HFFc6 (cell line): ENCODE results near the gene DMBT1. TPM values are rescaled to one million over a fixed set of nuclear protein-coding genes. Genes with fewer than 3 reads are reported as not detected.
A peak's percentile ranks its signal among the peaks of the same experiment; 100 is the strongest.

Source experiments
- DNase-seq: peaks from one replicate; pipeline ENCODE4 v3.0.0-alpha.2; 2018
- H3K27ac Mint-ChIP-seq: 2 replicates; pipeline ENCODE4 v1.8.0; 2020; ENCODE audit warnings: mild to moderate bottlenecking, mixed read lengths
- H3K27me3 Mint-ChIP-seq: 2 replicates; pipeline ENCODE4 v1.8.0; 2021; ENCODE audit warnings: mild to moderate bottlenecking, moderate library complexity, mixed read lengths; ENCODE audit not compliant: insufficient read depth
- H3K36me3 Mint-ChIP-seq: 2 replicates; pipeline ENCODE4 v1.8.0; 2021; ENCODE audit warnings: low read depth, mixed read lengths
- H3K4me1 Mint-ChIP-seq: 2 replicates; pipeline ENCODE4 v1.8.0; 2020; ENCODE audit warnings: low read depth, mixed read lengths
- H3K4me3 Mint-ChIP-seq: 2 replicates; pipeline ENCODE4 v1.8.0; 2020; ENCODE audit warnings: mild to moderate bottlenecking, moderate library complexity, mixed read lengths
- H3K9me3 Mint-ChIP-seq: 2 replicates; pipeline ENCODE4 v1.8.0; 2020; ENCODE audit warnings: mild to moderate bottlenecking, mixed read lengths
- CTCF ChIP-seq: fragments of 200-600 bp; sonication (generic); IDR thresholded peaks from 2 replicates; pipeline ENCODE4 v1.5.0; 2021; ENCODE audit warnings: antibody characterized with exemption, mild to moderate bottlenecking
- total RNA-seq, 6 experiments: library from RNA; stranded (reverse); fragmentation: NEBNext Ultra II Directional; extraction: Animal tissue kit (Norgen Biotek cat#: 25700); gene quantifications; 2 replicates in 1 of 6; 3 replicates in 5 of 6; pipeline ENCODE4 v1.2.3, GENCODE V29; 2021

Gene DMBT1
- total RNA-seq, 6 experiments from 2014 or later: 0.05 to 0.17 (median 0.07) TPM; not detected in 1

- Mint-ChIP-seq H3K4me3 (no peak overlapping the region), H3K9me3 (peaks cover 19% of the 10 kb centered on the region; the same call in 1 of the 2 replicates), H3K27me3 (peaks cover 7% of the 10 kb centered on the region), H3K36me3 (no peaks in the 10 kb centered on the region), H3K27ac (no peak overlapping the region), H3K4me1 (no peaks in the 10 kb centered on the region)
- no peak for DNase-seq
- no peak for TF ChIP-seq CTCF
Measured at GRCh38 chr10:122646511-122647382, 86.2 kb downstream of the DMBT1 start.

- Mint-ChIP-seq H3K36me3 (no peaks in the 10 kb centered on the region), H3K27ac (no peak overlapping the region), H3K27me3 (peaks cover 7% of the 10 kb centered on the region), H3K4me1 (no peaks in the 10 kb centered on the region), H3K4me3 (no peak overlapping the region), H3K9me3 (peaks cover 19% of the 10 kb centered on the region; the same call in 1 of the 2 replicates)
- no peak for DNase-seq
- no peak for TF ChIP-seq CTCF
Measured at GRCh38 chr10:122647383-122647968, 86.9 kb downstream of the DMBT1 start.

GRCh38 chr10:122648599-122649428 is 88.3 kb downstream of the DMBT1 start:
- Mint-ChIP-seq H3K27ac (no peak overlapping the region), H3K4me3 (no peak overlapping the region), H3K4me1 (no peaks in the 10 kb centered on the region), H3K27me3 (peaks cover 1% of the 10 kb centered on the region), H3K36me3 (no peaks in the 10 kb centered on the region), H3K9me3 (peaks cover 8% of the 10 kb centered on the region; the same call in 1 of the 2 replicates)
- TF ChIP-seq CTCF: peak; percentile 74
- peak; percentile 4 for DNase-seq

- Mint-ChIP-seq H3K9me3 (no peaks in the 10 kb centered on the region; the same call in 1 of the 2 replicates), H3K4me3 (no peak overlapping the region), H3K27me3 (peaks cover 1% of the 10 kb centered on the region), H3K36me3 (no peaks in the 10 kb centered on the region), H3K27ac (no peak overlapping the region), H3K4me1 (no peaks in the 10 kb centered on the region)
- DNase-seq: no peak
- TF ChIP-seq CTCF: no peak
Measured at GRCh38 chr10:122649903-122650302, 89.3 kb downstream of the DMBT1 start.

- no peaks in the 10 kb centered on the region; the same call in 1 of the 2 replicates for H3K9me3 Mint-ChIP-seq
- H3K27ac Mint-ChIP-seq: no peak overlapping the region
- no peak for TF ChIP-seq CTCF
- H3K4me3 Mint-ChIP-seq: no peak overlapping the region
- H3K27me3 Mint-ChIP-seq: peaks cover 3% of the 10 kb centered on the region
- H3K36me3 Mint-ChIP-seq: no peaks in the 10 kb centered on the region
- DNase-seq: no peak
- H3K4me1 Mint-ChIP-seq: no peaks in the 10 kb centered on the region
Measured at GRCh38 chr10:122650331-122650730, 89.8 kb downstream of the DMBT1 start.
